ENCODE data around the gene FAT1. TPM values are rescaled to one million over a fixed set of nuclear protein-coding genes. Genes with fewer than 3 reads are reported as not detected.
A peak's percentile ranks its signal among the peaks of the same experiment; 100 is the strongest.

The FAT1 gene
- total RNA-seq, 1 donor from 2014 or later = 47.1 TPM

GRCh38 chr4:186584912-186585311 lies 138.7 kb downstream of the FAT1 start:
- H3K27ac ChIP-seq = no peak overlapping the region
- H3K27me3 ChIP-seq = no peaks in the 10 kb centered on the region
- H3K9me3 ChIP-seq = no peaks in the 10 kb centered on the region
- intact Hi-C loops (cut with DNase I) = loop anchor here (10.0 kb wide), 1 partner anchor 290 kb away; no protein-coding TSS in a partner anchor
- no peak overlapping the region for H3K4me3 ChIP-seq
- peaks cover 0 to 9% of the 10 kb centered on the region in 2 donors for H3K36me3 ChIP-seq
- TF ChIP-seq CTCF (IDR thresholded peaks at IDR 0.05) (no peak), POLR2A (IDR thresholded peaks at IDR 0.05) (no peak), POLR2AphosphoS5 (IDR thresholded peaks at IDR 0.05; ENCODE audit: insufficient read depth in 1 of 2, low read depth in 1 of 2) (no peak)
- H3K4me1 ChIP-seq = no peaks in the 10 kb centered on the region
- DNase-seq (ENCODE audit: extremely low spot score in 2 of 2) = no peak

GRCh38 chr4:186581421-186581820 lies 142.2 kb downstream of the FAT1 start:
- intact Hi-C loops (cut with DNase I) = loop anchor here (10.0 kb wide), 1 partner anchor 287 kb away; no protein-coding TSS in a partner anchor
- Histone ChIP-seq H3K4me1 (no peaks in the 10 kb centered on the region), H3K9me3 (no peaks in the 10 kb centered on the region), H3K36me3 (no peaks in the 10 kb centered on the region), H3K4me3 (no peak overlapping the region), H3K27me3 (no peaks in the 10 kb centered on the region), H3K27ac (no peak overlapping the region)
- DNase-seq (ENCODE audit: extremely low spot score in 2 of 2) = no peak
- no peak for TF ChIP-seq POLR2AphosphoS5 (IDR thresholded peaks at IDR 0.05; ENCODE audit: insufficient read depth in 1 of 2, low read depth in 1 of 2)
- TF ChIP-seq POLR2A (IDR thresholded peaks at IDR 0.05) = no peak
- no peak for TF ChIP-seq CTCF (IDR thresholded peaks at IDR 0.05)

DNA sequence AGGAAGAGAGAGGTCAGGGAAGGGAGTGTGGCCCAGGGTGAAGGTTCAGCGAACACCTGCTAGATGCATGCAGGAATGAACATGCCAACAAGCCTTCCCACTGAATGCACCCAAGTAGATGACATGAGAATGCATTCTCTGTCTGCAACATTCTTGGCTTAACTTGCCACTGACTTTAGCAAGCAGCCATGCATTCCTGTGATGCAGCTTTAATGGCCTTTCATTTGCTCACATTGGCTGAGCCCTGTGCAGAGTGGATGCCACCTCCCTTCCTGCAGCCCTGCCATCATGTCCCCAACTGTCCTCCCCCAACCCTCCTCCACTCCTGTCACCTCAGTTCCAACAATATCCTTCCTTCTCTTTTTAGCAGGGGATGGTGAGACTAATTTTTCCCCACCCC lies 143.0 kb downstream of the FAT1 start:
- H3K4me3 ChIP-seq = no peak overlapping the region
- intact Hi-C loops (cut with DNase I) = loop anchor here (10.0 kb wide), 1 partner anchor 286 kb away; no protein-coding TSS in a partner anchor
- no peaks in the 10 kb centered on the region for H3K4me1 ChIP-seq
- H3K27me3 ChIP-seq = no peaks in the 10 kb centered on the region
- DNase-seq (ENCODE audit: extremely low spot score in 2 of 2) = no peak
- H3K9me3 ChIP-seq = no peaks in the 10 kb centered on the region
- no peaks in the 10 kb centered on the region for H3K36me3 ChIP-seq
- H3K27ac ChIP-seq = no peak overlapping the region
- TF ChIP-seq POLR2AphosphoS5 (IDR thresholded peaks at IDR 0.05; ENCODE audit: insufficient read depth in 1 of 2, low read depth in 1 of 2) = no peak
- no peak for TF ChIP-seq CTCF (IDR thresholded peaks at IDR 0.05)

DNA sequence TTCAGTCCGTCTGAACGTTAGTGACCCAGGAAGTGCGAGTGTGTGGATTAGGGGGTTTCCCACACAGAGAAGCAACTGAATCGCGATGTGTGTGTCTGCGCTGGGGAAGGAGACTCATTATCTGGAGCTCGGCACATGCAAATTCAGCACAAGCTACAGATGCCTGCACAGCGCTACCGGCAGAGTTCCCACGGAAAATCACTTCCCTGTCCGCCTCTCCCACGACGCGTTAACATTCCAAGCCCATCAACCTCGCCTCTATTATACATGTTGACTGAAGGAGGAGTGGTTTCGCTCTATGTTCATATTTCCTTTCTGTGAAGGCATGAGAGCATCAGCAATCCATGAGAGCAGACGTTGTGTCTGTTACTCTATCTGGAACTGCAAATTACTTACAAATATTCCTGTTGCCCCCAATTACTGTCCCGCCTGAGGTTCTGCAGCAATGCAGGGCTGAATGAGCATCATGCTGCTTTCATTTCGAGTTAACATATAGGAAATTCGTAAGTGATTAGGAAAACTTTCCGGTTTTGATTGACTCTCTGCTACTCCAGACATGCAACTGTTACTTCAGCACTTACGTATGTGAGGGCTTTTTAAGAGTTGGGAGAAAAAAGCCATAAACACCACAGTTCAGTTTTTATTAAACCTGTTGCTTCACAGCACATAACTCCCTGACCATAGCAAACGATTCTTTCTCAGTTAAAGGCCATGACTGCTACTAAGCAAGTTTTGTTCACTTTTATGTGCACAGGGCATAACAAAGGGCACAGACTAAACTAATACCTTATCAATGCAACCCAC lies 153.3 kb downstream of the FAT1 start:
- no peak for TF ChIP-seq POLR2A (IDR thresholded peaks at IDR 0.05)
- peaks cover 13% of the 10 kb centered on the region for H3K4me1 ChIP-seq
- no peaks in the 10 kb centered on the region for H3K27me3 ChIP-seq
- H3K9me3 ChIP-seq = no peaks in the 10 kb centered on the region
- intact Hi-C loops (cut with DNase I) = no loop called here
- H3K36me3 ChIP-seq = no peaks in the 10 kb centered on the region
- DNase-seq (ENCODE audit: extremely low spot score in 2 of 2) = no peak
- H3K27ac ChIP-seq = no peak overlapping the region
- peak overlapping the region; percentile 22 to 24 for H3K4me3 ChIP-seq

GRCh38 chr4:186569533-186570192 lies 154.0 kb downstream of the FAT1 start:
- DNase-seq (ENCODE audit: extremely low spot score in 2 of 2) = no peak
- Histone ChIP-seq H3K4me1 (peaks cover 13% of the 10 kb centered on the region), H3K36me3 (no peaks in the 10 kb centered on the region), H3K9me3 (no peaks in the 10 kb centered on the region), H3K27ac (no peak overlapping the region), H3K27me3 (no peaks in the 10 kb centered on the region), H3K4me3 (peak overlapping the region; percentile 22 to 24)
- TF ChIP-seq POLR2A (IDR thresholded peaks at IDR 0.05) = no peak
- TF ChIP-seq CTCF (IDR thresholded peaks at IDR 0.05) = no peak
- TF ChIP-seq POLR2AphosphoS5 (IDR thresholded peaks at IDR 0.05; ENCODE audit: insufficient read depth in 1 of 2, low read depth in 1 of 2) = no peak
- intact Hi-C loops (cut with DNase I) = no loop called here
